ENCODE data around the gene KCNK7.

DNA sequence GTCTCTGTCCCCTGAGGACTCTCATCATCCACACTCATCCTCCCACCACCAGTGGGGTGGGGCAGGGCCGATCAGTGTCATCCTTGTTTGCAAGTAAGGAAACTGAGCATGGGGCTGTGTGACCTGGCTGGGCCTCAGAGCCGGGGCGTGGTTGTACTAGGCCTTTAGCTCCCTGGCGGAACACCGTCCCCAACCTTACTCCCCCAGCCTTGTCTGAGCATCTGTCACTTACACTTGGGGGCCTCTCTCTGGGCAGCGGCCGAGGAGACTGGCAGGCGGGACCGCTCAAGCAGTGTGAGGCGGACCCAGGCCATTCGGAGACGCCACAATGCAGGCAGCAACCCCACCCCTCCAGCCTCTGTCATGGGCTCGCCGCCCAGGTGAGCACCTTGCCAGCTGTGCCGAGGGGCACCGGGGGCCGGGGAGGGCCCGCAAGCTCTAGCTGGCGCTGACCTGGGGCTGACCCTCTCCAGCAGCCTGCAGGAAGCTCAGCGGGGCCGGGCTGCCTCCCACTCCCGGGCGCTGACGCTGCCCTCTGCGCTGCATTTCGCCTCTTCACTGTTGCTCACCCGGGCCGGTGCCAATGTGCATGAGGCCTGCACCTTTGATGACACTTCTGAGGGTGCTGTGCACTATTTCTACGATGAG lies 23.8 kb upstream of the KCNK7 start:
- no peak for TF ChIP-seq CTCF (IDR thresholded peaks at IDR 0.05; ENCODE audit: insufficient read depth, low read depth, low read length)
- no peak for TF ChIP-seq EZH2 (IDR thresholded peaks at IDR 0.05; ENCODE audit: insufficient read depth, low read length)

Data from astrocyte (in vitro differentiated cells and primary cell).